SU-DHL-6 (cell line): ENCODE measurements around the gene NELL1.

Experiments
- H2AFZ ChIP-seq: fragments of 200-600 bp; sonication (generic); 2 replicates; pipeline ENCODE4 v1.6.1; 2014; ENCODE audit warnings: low read depth, mild to moderate bottlenecking, moderate library complexity, mixed read lengths, antibody characterized with exemption, low read length; ENCODE audit not compliant: severe bottlenecking
- H3F3A ChIP-seq: fragments of 200-600 bp; shearing (Covaris generic); 2 replicates; pipeline ENCODE4 v1.6.0; 2016; ENCODE audit warnings: antibody characterized with exemption, mild to moderate bottlenecking; ENCODE audit not compliant: insufficient read depth
- H3K27ac ChIP-seq: fragments of 200-600 bp; sonication (generic); 2 replicates; pipeline ENCODE4 v1.5.1; 2016; ENCODE audit warnings: low read depth, mild to moderate bottlenecking, low read length, moderate library complexity, mixed read lengths
- H3K27me3 ChIP-seq: fragments of 200-600 bp; sonication (generic), shearing (Covaris generic); 2 replicates; pipeline ENCODE4 v1.6.0; 2014; ENCODE audit warnings: mild to moderate bottlenecking, low read length
- H3K36me3 ChIP-seq: fragments of 200-600 bp; sonication (generic); 2 replicates; pipeline ENCODE4 v1.6.1; 2014; ENCODE audit warnings: mild to moderate bottlenecking, low read length, mixed read lengths
- H3K4me2 ChIP-seq: fragments of 300-600, 200-600 bp; shearing (Covaris generic), sonication (generic); 2 replicates; pipeline ENCODE4 v1.6.0; 2014; ENCODE audit warnings: low read length, low read depth, mild to moderate bottlenecking; ENCODE audit not compliant: poor library complexity, severe bottlenecking
- H3K4me3 ChIP-seq: fragments of 200-600 bp; sonication (generic); 2 replicates; pipeline ENCODE4 v1.5.1; 2014; ENCODE audit warnings: antibody characterized with exemption, low read length, mild to moderate bottlenecking, mixed read lengths; ENCODE audit not compliant: insufficient read depth, poor library complexity, severe bottlenecking
- H3K79me2 ChIP-seq: fragments of 200-600 bp; sonication (generic); 2 replicates; pipeline ENCODE4 v1.6.1; 2014; ENCODE audit warnings: mild to moderate bottlenecking, low read length, moderate library complexity; ENCODE audit not compliant: insufficient read depth
- H3K9ac ChIP-seq: fragments of 200-600 bp; sonication (generic); 2 replicates; pipeline ENCODE4 v1.7.0; 2014; ENCODE audit warnings: mild to moderate bottlenecking, low read length
- H3K9me2 ChIP-seq: fragments of 200-600 bp; sonication (generic); replicated peaks from 2 replicates; pipeline ENCODE4 v1.6.1; 2014; ENCODE audit warnings: low read length; ENCODE audit not compliant: insufficient read depth
- H3K9me3 ChIP-seq: fragments of 200-600 bp; sonication (generic); 2 replicates; pipeline ENCODE4 v1.6.1; 2014; ENCODE audit warnings: low read length, mixed read lengths; ENCODE audit not compliant: insufficient read depth
- H4K20me1 ChIP-seq: fragments of 200-600 bp; sonication (generic); 2 replicates; pipeline ENCODE4 v1.6.1; 2014; ENCODE audit warnings: low read depth, mild to moderate bottlenecking, antibody characterized with exemption, low read length, moderate library complexity, mixed read lengths
- CTCF ChIP-seq: fragments of 200-600 bp; sonication (generic); IDR thresholded peaks from one replicate; pipeline ENCODE4 v1.5.1; 2017; ENCODE audit warnings: antibody characterized with exemption, mild to moderate bottlenecking, low read length, moderate library complexity; ENCODE audit not compliant: insufficient read depth, poor library complexity, severe bottlenecking
- EZH2phosphoT487 ChIP-seq: fragments of 200-600 bp; sonication (generic), shearing (Covaris generic); conservative IDR thresholded peaks from 2 replicates; pipeline ENCODE4 v1.6.1; 2018; ENCODE audit warnings: mild to moderate bottlenecking, antibody characterized with exemption, low read length, moderate library complexity, mixed read lengths

The NELL1 gene

GRCh38 chr11:20821046-20821445, 151.7 kb downstream of the NELL1 start:
- TF ChIP-seq CTCF, result no peak
- no peak for TF ChIP-seq EZH2phosphoT487
- H3K79me2 ChIP-seq, result no peaks in the 10 kb centered on the region
- no peak overlapping the region for H3K9ac ChIP-seq
- H3K9me3 ChIP-seq, result no peaks in the 10 kb centered on the region
- H3K36me3 ChIP-seq, result no peaks in the 10 kb centered on the region
- no peaks in the 10 kb centered on the region for H4K20me1 ChIP-seq
- no peak overlapping the region for H2AFZ ChIP-seq
- no peaks in the 10 kb centered on the region for H3F3A ChIP-seq
- H3K4me3 ChIP-seq, result no peak overlapping the region
- H3K9me2 ChIP-seq, result no peaks in the 10 kb centered on the region
- no peak overlapping the region for H3K27ac ChIP-seq
- H3K4me2 ChIP-seq, result no peak overlapping the region
- H3K27me3 ChIP-seq, result no peaks in the 10 kb centered on the region

GRCh38 chr11:20821470-20821869, 152.1 kb downstream of the NELL1 start:
- Histone ChIP-seq H3K9me3 (no peaks in the 10 kb centered on the region), H3F3A (no peaks in the 10 kb centered on the region), H3K27ac (no peak overlapping the region), H3K27me3 (no peaks in the 10 kb centered on the region), H3K4me3 (no peak overlapping the region), H3K36me3 (no peaks in the 10 kb centered on the region), H2AFZ (no peak overlapping the region), H3K4me2 (no peak overlapping the region), H3K9me2 (no peaks in the 10 kb centered on the region), H4K20me1 (no peaks in the 10 kb centered on the region), H3K9ac (no peak overlapping the region), H3K79me2 (no peaks in the 10 kb centered on the region)
- no peak for TF ChIP-seq CTCF
- TF ChIP-seq EZH2phosphoT487, result no peak

- H3F3A ChIP-seq, result no peaks in the 10 kb centered on the region
- H3K36me3 ChIP-seq, result no peaks in the 10 kb centered on the region
- H3K9me3 ChIP-seq, result no peaks in the 10 kb centered on the region
- H3K27ac ChIP-seq, result no peak overlapping the region
- no peaks in the 10 kb centered on the region for H3K27me3 ChIP-seq
- H3K9ac ChIP-seq, result no peak overlapping the region
- TF ChIP-seq CTCF (no peak), EZH2phosphoT487 (no peak)
- no peaks in the 10 kb centered on the region for H3K9me2 ChIP-seq
- no peak overlapping the region for H3K4me3 ChIP-seq
- no peaks in the 10 kb centered on the region for H4K20me1 ChIP-seq
- no peaks in the 10 kb centered on the region for H3K79me2 ChIP-seq
- H2AFZ ChIP-seq, result no peak overlapping the region
- H3K4me2 ChIP-seq, result no peak overlapping the region
Measured at GRCh38 chr11:20824773-20825172, 155.4 kb downstream of the NELL1 start.
